ENCODE data around the gene OR2D2.
"Not testable (repeated sequence)": the region's sequence is repeated elsewhere in the genome, so short reads cannot be mapped to it uniquely, and the experiment has no call there.

OR2D2 gene

GRCh38 chr11:6911378-6911777, 19.1 kb upstream of the OR2D2 start:
- DNase-seq (ENCODE audit: low read depth), result no peak
- TF ChIP-seq CTCF (conservative IDR thresholded peaks at IDR 0.05; ENCODE audit: low read depth, low read length), result no peak
- H3K4me3 ChIP-seq (ENCODE audit: low read depth, low read length), result no peak overlapping the region

GRCh38 chr11:6904804-6905203, 12.5 kb upstream of the OR2D2 start:
- not testable (repeated sequence) for H3K4me3 ChIP-seq (ENCODE audit: low read depth, low read length); DNase-seq (ENCODE audit: low read depth)

- TF ChIP-seq CTCF (conservative IDR thresholded peaks at IDR 0.05; ENCODE audit: low read depth, low read length), result no peak
- DNase-seq (ENCODE audit: low read depth), result peak; percentile 3
- no peak overlapping the region for H3K4me3 ChIP-seq (ENCODE audit: low read depth, low read length)
Observed at GRCh38 chr11:6900327-6900999, 8.2 kb upstream of the OR2D2 start.

- no peak for DNase-seq (ENCODE audit: low read depth)
- TF ChIP-seq CTCF (conservative IDR thresholded peaks at IDR 0.05; ENCODE audit: low read depth, low read length), result no peak
- no peak overlapping the region for H3K4me3 ChIP-seq (ENCODE audit: low read depth, low read length)
Observed at GRCh38 chr11:6898911-6899310, 6.6 kb upstream of the OR2D2 start.

GRCh38 chr11:6895010-6895409, 2.7 kb upstream of the OR2D2 start:
- TF ChIP-seq CTCF (conservative IDR thresholded peaks at IDR 0.05; ENCODE audit: low read depth, low read length), result no peak
- no peak overlapping the region for H3K4me3 ChIP-seq (ENCODE audit: low read depth, low read length)
- DNase-seq (ENCODE audit: low read depth), result no peak

GRCh38 chr11:6894097-6894496, 1.8 kb upstream of the OR2D2 start:
- TF ChIP-seq CTCF (conservative IDR thresholded peaks at IDR 0.05; ENCODE audit: low read depth, low read length), result no peak
- no peak for DNase-seq (ENCODE audit: low read depth)
- H3K4me3 ChIP-seq (ENCODE audit: low read depth, low read length), result no peak overlapping the region

- no peak overlapping the region for H3K4me3 ChIP-seq (ENCODE audit: low read depth, low read length)
- no peak for DNase-seq (ENCODE audit: low read depth)
- TF ChIP-seq CTCF (conservative IDR thresholded peaks at IDR 0.05; ENCODE audit: low read depth, low read length), result no peak
Observed at GRCh38 chr11:6889835-6890234, 2.5 kb downstream of the OR2D2 start.

Data from choroid plexus epithelial cell (primary cell).